Stimulated activated CD4-positive, alpha-beta T cell treated with anti-CD3 and anti-CD28 coated beads, Interleukin-2, amount 100 ng/mL, for 48 hours (primary cell): Measurements from ENCODE around the gene THADA.

Experiments used
- DNase-seq, 2 donors: peaks; one replicate each; pipeline ENCODE4 v3.0.0-alpha.2; 2020

Gene THADA

DNA sequence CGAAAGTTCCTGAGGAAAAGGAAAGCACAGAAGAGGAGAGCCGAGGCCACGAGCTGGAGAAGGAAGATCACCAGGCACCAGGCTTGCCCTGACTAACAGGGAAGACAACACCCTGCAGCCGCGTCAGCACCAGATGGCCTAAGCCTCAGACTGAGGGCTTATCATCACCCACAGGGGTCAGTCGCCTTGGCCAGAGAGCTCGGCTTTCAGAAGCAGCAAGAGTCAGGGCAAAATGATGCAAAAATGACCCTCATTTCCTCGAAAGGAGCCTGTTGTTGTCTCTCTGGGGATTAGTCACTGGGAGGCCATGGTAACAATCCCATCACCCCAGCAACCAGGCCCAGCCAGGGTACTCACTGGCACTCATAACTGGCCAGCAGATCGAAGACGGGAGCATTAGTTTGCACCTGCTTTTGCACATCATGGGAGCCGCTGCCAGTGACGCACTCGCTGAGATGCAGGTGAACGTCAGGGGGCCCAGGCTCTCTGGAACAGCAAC lies 326.7 kb downstream of the THADA start:
- no peak for DNase-seq

DNA sequence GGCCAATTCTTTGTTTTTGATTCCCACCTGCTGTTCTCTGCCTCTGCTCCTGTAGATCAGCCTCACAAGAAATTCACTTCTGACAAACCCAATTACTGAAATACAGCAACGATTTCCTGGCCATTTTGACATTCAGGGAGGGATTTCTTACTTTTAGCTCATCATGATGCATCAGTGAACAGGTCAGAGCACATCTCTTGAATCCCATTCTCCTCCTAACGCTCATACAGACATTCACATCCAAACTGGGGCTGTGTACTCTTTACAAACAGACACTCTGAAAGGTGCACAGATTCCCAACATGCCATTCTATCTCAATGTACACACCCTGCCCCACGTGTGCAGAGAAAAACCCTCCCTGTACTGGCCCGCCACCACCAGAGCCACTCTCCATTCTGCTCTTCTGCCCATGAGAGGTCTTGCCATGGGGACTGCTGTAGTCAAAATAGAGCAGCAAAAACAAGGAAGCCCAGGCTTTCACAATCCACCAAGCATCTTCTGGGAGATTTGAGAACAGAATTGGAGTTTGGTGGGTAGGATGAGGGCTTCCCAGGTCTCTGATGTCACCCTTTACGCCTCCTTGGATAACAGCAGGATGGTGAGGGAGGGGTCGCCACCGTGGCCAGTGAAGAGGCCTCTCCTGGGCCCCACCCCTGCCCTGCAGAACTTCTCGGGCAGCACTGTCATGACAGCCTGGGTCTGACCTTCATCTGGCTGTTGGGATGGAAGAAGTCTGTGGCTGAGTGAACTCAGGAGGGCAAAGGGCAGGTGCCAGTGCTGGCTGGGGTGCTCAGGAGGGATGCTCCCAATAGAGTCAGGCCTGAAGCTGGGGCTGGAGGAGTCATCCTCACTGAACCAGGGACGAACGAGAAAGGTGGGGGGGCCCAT lies 327.5 kb downstream of the THADA start:
- no peak for DNase-seq

DNA sequence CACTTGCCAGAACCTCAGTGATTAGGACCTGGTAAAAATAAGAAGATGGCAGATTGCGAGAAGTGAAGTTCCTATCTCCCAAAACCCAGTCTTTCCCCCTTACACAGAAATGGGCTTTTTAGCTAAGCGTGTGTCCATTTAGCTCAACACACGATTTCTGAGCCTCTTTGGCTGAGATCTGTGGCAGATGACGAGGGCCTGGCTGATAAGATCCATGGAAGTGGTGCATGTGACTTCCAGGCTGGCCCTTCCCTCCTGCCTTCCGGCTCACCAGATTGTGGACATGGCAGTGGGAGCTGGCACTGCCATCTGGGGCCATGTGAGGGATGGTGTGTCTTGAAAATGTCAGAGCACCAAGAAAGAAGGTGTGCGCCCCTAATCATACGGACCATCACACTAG lies 328.5 kb downstream of the THADA start:
- no peak for DNase-seq

DNA sequence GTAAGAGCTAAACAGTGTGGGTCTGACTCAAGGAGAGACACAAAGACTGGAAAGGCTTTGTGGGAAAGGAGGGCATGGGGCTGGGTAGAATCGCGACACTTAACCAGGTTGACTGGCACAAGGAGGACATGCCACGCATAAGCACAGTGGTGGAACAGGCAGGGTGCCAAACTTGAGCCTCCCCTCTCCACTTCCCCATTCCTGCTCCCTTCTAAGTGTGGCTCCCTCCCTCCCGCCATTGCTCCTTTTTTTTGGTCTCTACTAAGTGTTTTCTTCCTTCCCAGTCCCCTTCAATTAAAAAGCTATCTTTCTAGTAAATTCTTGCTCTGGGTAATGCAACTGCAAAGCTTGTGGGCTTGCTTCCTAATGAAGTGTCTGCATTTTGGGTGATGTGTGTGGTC lies 329.1 kb downstream of the THADA start:
- no peak for DNase-seq

DNA sequence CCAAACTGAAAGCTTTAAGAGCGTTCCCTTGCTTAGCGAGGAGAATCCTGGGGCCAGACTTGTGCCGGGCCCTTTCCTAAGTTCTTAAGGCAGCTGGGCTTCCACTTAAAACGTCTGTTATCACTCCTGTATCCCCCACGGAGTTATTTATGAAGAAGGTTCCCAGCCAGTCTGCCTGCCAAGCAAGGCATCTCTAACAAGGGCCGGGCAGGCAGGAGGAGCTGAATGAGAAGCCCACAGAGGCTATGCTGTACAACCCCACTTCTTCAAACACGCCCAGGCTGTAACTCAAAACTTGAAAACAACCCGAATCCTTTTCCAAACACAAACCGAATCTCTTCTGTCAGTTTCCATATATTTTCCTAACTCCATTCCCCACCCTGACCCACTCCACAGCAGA lies 330.4 kb downstream of the THADA start:
- no peak for DNase-seq

DNA sequence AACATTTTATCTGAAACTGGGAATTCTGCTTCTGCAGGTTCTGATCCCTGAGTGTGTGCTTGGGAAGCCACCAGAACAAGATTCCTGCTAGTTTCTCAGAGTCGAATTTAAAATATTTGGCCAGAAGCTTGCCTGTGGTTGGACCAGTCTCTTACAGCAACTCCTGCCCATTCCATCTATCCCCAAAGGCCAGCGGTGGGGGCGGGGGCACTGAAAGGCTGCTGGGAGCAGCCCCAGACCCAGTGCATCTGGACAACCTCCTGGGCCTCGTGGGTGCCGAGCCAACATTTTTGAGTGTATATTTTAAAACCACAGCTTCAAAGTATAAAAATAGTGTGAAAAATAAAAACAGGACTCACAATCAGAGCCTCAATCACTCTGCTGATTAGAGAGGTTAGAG lies 330.8 kb downstream of the THADA start:
- DNase-seq, result no peak

DNA sequence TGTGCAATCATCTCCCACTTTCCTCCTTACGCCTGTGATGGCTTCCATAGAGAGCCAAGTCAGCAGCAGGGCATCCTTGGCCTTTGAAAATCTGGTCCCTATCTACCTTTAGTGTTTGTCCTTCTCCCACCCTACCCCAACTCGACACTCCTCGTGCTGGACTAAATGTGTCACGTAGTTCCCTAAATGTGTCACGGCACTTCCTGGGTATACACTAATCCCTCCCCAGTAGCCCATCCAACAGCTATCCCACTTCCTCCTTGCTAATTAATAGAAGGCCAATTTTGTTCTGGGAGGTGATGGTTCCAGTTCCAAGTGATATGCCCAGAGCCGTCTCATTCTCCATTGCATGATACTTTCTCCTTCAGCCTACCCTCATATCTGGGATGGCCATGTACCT lies 332.9 kb downstream of the THADA start:
- DNase-seq, result no peak

DNA sequence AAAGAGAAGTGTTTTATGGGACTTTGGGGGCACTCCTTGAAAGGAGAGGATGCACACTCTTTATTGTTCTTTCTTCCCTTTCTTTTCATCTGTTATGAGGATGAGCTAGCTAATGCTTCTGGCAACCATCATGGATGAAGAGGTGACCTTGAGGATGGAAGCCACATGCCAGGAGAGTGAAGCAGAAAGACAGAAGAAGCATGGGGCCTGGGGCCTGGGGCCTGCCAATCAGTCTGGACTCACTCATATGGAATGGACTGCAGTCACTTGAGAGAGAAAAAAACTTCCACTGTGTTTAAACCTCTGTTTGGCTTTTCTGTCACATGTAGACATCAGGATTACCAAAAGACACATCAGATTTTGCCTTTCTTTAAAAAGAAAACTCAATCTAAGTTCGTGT lies 333.6 kb downstream of the THADA start:
- no peak for DNase-seq

DNA sequence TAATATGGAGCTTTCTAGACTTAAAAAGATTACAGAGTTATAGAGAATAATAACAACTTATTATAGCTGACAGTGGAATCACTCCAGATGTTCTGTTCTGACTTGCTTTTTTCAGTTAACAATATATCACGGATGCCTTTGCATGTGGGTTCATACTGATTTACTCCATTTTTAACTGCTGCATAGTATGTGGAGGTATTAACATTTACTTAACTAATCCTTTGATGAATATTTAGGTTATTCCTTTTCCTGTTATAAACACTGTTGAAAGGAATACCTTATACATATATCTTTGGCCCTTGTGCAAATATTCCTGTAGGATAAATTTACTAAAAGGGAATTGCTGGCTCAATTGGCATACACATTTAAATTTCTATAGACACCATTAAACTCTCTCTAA lies 336.3 kb downstream of the THADA start:
- no peak for DNase-seq

DNA sequence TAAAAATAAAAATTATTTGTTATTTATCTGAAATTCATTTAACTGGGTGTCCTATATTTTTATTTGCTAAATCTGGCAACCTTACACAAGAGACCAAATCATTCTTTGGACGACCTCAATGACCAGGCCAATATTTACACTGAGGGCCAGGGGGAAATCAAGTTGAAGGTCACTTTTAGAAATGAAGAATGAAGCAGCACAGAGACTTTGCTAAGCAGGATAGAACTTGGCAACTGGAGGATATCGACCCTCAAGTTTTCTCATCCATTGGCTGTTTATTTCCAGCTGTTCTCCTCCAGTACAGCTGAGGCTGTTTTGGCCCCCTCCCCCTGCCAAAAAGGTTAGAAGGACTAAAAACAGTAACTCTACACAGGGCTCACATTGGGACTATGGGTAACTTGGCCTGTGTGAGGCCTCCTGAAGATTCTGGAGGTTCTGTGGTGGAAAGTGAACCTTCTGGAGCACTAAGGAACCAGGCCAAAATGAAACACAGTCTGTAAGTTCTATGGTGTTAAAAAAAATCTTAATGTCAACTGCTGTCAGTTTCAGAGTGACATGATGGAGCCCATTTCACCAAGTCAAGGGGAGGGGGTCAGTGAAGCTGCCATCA lies 337.2 kb downstream of the THADA start:
- DNase-seq, result no peak

DNA sequence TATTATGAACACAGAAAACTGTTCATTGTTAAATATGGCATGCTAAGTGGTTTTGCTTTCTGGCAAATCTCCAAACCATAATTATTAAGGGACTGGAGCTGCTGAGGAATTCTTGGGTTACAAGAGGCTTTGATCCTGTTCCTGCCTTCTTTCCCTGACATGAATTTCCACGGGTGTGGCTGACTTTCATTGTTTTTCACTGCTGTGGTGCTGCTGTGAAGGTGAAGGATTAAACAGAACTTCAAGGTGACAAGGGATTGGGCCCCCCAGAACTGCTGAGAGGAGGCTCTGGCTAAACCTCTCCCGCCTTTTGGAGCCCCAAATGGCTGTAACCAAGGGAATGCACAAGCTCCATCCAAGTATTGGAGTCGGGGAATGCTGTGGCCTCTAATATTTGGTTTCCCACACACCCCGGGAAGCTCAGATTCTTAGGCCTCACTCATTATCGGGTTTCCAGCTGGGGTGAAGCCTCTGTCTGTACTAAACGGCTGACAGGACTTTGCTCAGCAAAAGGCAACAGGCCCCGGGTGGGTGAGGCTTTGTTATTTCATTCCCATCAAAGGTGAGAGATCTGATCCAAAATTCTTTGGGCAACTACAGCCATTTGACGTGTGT lies 340.4 kb downstream of the THADA start:
- DNase-seq, result no peak

DNA sequence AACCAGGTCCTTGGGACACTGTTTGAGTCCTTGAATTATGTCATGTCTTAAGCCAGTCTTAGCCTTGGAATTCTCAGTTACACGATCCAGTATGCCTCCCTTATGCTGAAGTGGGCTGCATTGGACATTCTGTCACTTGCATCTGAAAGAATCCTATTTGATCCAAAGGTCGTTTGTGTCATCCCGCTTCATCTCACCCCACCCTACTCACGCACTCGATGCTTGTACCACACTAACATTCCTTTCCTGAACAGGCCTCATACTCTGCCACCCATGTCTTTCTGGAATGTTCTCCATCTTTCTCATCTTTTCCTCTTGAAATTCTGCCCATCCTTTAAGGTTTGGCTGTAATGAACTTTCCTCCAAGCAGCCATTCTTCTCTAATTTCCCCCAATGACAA lies 341.5 kb downstream of the THADA start:
- no peak for DNase-seq

DNA sequence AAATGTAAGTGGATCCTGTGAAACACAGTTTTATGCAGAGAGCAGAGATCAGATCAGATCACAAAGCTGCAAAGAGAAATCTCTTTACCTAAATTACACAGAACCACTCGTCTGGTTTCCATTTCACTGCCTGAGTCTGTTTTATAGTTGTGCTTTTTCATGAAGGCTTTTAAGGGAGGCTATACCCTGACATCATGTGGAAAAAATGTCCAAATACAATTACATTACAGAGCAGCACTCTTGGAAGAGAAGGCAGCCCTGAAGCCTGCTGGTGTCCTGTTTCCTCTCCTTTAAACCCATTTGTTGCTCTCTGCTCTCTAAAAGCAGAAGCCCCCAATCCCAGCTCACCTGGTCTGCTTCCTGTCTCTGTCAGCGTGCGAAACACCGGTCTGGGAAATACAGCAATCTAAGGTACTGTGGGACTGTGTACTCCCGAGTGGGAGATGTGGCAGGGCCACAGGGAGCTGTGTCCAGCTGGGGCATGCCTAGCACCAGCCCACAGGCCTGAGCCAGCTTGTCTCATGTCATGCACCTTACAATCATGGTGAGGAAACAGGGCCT lies 344.6 kb downstream of the THADA start:
- DNase-seq, result no peak

DNA sequence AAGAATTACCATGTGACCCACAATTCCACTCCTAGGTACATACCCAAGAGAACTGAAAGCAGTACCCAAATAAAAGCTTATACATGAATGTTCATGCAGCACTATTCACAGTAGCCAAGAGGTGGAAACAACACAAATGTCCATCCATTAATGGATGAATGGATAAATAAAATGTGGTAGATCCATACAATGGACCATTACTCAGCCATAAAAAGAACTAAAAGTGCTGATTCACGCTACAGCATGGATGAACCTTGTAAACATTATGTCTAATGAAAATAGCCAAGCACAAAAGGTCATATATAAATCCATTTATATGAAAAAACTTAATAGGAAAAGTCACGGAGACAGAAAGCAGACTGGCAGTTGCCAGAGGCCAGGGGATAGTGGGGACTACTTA lies 345.8 kb downstream of the THADA start:
- DNase-seq, result no peak

DNA sequence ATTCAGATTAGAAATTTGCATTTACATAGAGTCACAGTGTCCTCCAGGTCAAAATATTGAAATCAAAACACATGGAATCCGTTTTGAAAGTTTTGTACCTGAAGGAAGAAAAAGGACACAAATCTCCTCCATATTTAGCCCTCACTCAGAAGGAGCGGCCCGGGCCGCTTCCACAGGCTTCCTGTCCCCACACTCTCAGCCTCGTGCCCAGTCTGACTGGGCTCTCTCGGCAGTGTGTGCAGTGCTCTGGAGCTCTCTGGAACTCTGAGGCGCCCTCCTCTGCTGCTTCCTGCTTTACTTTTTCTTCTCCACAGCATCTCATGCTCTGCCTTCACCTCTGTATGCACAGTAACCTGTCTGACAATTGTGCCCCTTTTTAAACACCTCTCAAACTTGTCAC lies 347.2 kb downstream of the THADA start:
- no peak for DNase-seq

DNA sequence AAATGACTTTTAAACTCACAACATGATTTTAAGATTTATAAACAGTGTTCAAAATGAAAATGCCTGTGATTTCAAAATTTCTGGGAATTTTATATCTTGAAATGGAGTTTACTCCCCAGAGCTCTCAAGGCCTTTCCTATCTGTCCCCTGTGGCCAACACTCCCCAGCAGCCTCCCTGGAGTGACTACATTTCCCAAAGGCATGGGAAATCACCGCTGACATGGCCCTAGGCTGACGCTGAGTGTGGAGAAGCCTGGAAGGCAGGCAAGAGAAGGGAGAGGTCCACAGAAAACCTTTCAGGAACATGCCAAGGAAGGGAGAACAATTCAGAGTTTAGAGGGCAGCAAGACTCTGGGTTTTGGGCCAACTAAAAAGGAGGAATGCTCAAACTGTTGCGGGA lies 349.2 kb downstream of the THADA start:
- DNase-seq, result no peak

DNA sequence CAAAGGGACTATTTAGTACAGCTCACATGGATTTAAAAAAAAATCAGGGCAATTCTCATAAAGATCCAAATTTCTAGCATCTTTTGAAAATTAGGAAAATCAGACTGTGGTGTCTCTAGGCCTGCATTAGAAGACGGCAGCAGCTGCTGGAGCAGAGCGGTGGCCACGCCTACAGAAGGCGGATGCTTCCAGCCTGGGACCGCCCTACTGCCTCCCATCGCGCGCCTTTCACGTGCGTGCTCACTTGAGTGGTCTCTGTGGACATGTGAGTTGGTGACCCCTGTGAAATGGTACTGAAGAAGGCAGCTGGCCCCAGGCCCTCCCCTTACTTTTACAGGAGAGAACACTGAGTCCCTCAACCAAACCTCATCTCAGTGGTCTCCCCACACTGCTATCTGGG lies 354.3 kb downstream of the THADA start:
- DNase-seq, result no peak

DNA sequence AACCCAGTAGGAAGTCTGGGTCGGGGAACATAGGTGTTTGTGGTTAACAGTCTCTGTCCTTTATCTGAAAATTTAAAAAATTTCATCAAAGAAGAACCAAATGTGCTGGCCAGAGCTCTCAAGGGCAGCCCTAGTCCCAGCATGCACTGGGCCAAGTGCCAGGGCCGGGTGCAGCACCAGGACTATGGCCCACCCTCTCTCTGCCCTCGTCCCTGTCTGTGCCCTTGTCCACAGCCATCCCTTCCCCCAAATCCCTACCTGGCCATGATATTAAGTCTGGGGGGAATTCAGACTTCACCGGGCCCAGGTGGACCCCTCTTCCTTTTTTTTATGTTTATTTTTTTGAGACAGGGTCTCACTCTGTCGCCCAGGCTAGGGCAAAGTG lies 355.1 kb downstream of the THADA start:
- no peak for DNase-seq

DNA sequence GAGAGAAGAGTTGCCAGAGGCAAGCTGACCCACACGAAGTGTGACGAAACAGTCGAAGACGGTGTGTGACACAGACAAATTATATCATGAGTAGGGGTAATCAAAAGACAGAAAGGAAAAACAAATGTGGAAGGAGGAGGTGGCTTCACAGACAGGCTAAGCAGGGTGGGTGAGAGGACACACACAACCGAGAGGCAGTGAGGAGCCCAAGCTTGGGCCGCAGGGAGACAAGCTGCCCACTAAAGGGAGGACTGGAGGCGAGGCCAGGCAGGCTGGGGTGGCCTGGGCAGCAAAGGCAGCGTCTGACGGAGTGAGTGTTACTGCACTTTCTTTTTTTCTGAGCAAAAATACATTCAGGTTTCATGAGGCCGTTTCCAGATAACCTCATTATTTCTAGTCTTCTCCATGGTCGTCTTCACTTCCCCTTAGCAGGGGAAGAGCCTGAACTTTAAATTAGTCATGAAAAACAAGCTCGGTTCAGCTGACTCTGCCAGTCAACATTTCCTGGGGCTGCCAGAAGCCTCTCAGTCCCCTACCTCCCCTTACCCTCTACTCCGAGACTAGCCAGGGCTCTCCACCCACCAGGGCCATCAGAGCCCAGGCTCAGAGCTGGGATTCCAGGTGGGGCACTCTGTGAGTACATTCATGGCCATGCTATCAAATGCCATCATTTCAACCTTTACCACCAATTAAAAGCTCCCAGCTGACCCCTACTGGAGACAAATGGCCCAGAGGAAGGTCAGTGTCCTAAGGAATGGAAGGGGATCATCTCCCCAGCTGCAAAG lies 355.7 kb downstream of the THADA start:
- no peak for DNase-seq

DNA sequence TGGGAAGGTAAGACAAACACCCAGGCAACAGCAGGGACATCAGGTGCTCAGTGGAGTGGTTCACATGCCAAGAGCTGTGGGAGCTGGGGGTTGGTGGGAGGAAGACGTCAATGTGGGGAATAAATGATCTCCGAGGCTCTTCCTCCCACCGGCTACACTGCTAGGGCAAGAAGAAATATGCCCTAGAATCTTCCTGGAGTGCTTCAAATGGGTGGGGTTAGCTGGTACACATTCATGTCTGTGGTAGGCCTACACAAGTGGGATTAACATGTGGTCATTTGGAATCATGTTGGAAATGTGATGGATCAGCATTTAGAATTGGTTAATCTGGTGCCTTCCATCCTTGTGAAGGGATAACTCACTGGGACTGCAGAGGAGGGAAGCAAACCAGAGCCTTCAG lies 357.0 kb downstream of the THADA start:
- DNase-seq, result no peak

DNA sequence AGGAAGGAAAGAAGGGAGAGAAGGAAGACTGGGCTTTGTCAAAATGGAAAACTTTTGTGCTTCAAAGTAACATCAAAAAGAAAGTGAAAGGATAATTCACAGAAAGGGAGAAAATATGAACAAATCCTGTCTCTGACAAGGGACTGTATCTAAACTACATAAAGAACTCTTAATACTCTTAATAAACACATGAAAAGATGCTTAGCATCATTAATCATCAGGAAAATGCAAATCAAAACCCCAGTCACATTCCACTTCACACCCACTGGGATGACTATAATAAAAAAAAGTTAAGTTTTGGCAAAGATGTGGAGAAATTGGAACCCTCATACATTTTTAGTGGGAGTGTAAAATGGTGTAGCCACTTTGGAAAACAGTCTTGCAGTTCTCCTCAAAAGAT lies 357.7 kb downstream of the THADA start:
- no peak for DNase-seq

DNA sequence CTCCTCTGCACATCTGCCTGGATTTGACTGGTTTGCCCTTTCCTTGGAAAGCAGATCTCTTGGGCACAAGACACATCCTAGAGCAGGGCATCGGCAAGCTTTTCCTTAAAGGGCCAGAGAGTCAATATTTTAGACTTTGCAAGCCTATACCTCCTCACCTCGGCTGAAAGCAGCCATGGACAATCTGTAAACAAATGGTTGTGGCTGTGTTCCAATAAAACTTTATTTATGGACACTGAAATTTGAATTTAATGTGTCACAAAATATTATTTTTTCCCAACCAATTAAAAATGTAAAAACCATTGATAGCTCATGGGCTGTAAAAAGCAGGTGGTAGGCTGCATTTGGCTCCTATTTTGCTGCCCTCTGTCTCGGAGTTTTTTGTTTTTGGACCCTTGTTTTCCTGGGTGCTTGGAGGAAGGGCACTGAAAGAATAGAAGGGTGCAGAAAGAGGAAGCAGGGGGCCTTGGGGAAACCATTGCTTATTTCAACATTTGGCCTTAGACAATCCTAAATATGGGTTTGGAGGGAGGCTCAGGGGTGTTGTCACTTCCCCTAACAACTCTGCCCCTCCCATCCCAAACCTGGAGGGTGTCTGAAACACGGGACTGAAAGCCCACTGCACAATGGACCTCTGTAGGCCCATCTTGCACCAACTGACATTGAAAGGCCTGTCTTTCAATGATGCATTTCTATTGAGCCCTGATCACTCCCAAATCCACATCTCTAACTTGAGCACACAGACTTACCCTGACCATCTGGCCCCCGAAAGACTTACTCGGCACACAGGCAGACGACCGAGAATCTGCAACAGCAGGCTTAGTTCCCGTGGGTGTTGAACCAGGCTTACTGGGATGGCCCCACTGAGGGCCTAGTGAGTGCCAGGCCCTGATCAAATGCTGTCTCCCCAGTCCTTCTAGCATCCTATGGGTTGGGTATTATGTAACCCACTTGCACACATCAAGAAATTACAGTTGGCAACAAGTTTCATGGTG lies 362.3 kb downstream of the THADA start:
- no peak for DNase-seq
